Left renal pelvis (tissue), 4 donors: ENCODE data around the gene D2HGDH. TPM values are rescaled to one million over a fixed set of nuclear protein-coding genes. Genes with fewer than 3 reads are reported as not detected.
"Not testable (repeated sequence)": the region's sequence is repeated elsewhere in the genome, so short reads cannot be mapped to it uniquely, and the experiment has no call there.

Experiments used
- DNase-seq, 4 donors: peaks; one replicate each; pipeline ENCODE4 v3.0.0-alpha.2; 2013; ENCODE audit warnings: low read depth in 4 of 4, low spot score in 3 of 4
- polyA plus RNA-seq, 4 donors: library from polyadenylated mRNA; unstranded; fragments of 120-200 nt; gene quantifications; one replicate each; pipeline ENCODE4 v1.2.1, GENCODE V29; 2013; ENCODE audit not compliant: insufficient read length in 4 of 4

Gene D2HGDH
- polyA plus RNA-seq, 4 donors: 18.5 to 54.0 (median 33.1) TPM

- DNase-seq: no peak
Observed at GRCh38 chr2:241724975-241725870, 9.2 kb upstream of the D2HGDH start.

- no peak for DNase-seq
Observed at GRCh38 chr2:241726459-241726858, 8.0 kb upstream of the D2HGDH start.

GRCh38 chr2:241728000-241728399, 6.4 kb upstream of the D2HGDH start:
- DNase-seq: no peak

GRCh38 chr2:241728627-241729026, 5.8 kb upstream of the D2HGDH start:
- DNase-seq: no peak

- no peak for DNase-seq
Observed at GRCh38 chr2:241729868-241730267, 4.6 kb upstream of the D2HGDH start.

- no peak for DNase-seq
Observed at GRCh38 chr2:241730671-241731293, 3.6 kb upstream of the D2HGDH start.

- peak in 1 of 4 donors; percentile 52 for DNase-seq
Observed at GRCh38 chr2:241732513-241733186, 1.8 kb upstream of the D2HGDH start.

- no peak for DNase-seq
Observed at GRCh38 chr2:241733391-241734207, 831 bp upstream of the D2HGDH start.

GRCh38 chr2:241734208-241734466, 293 bp upstream of the D2HGDH start:
- DNase-seq: no peak

- DNase-seq: no peak
Observed at GRCh38 chr2:241736111-241736510, 1.7 kb downstream of the D2HGDH start.

GRCh38 chr2:241738040-241738686, 3.7 kb downstream of the D2HGDH start:
- no peak for DNase-seq

GRCh38 chr2:241739177-241739576, 4.7 kb downstream of the D2HGDH start:
- no peak for DNase-seq

GRCh38 chr2:241739651-241740050, 5.2 kb downstream of the D2HGDH start:
- DNase-seq: no peak

GRCh38 chr2:241741016-241741415, 6.6 kb downstream of the D2HGDH start:
- DNase-seq: no peak

- DNase-seq: no peak
Observed at GRCh38 chr2:241742320-241742939, 8.0 kb downstream of the D2HGDH start.

GRCh38 chr2:241743008-241743407, 8.6 kb downstream of the D2HGDH start:
- not testable (repeated sequence) for DNase-seq

GRCh38 chr2:241743620-241744019, 9.2 kb downstream of the D2HGDH start:
- DNase-seq: no peak

- no peak for DNase-seq
Observed at GRCh38 chr2:241744028-241744754, 9.8 kb downstream of the D2HGDH start.

- no peak for DNase-seq
Observed at GRCh38 chr2:241745276-241745675, 10.8 kb downstream of the D2HGDH start.
